Spinal cord (tissue), 10 donors: Measurements from ENCODE around the gene DDX19B. TPM values are rescaled to one million over a fixed set of nuclear protein-coding genes. Genes with fewer than 3 reads are reported as not detected.
"Not testable (repeated sequence)": the region's sequence is repeated elsewhere in the genome, so short reads cannot be mapped to it uniquely, and the experiment has no call there.

Experiments used
- DNase-seq, 6 donors: peaks; one replicate each; pipeline versions ENCODE4 v3.0.0 to v3.0.0-alpha.2; 2013 to 2015; ENCODE audit warnings: low spot score in 6 of 6, low read depth in 4 of 6
- H3K27ac ChIP-seq: one replicate; pipeline ENCODE4 v1.5.1; 2013; ENCODE audit warnings: low read depth, low read length, control low read depth
- H3K27me3 ChIP-seq: one replicate; pipeline ENCODE4 v1.6.1; 2013; ENCODE audit warnings: low read length; ENCODE audit not compliant: control insufficient read depth, insufficient read depth
- H3K36me3 ChIP-seq: one replicate; pipeline ENCODE4 v1.6.1; 2013; ENCODE audit warnings: low read length; ENCODE audit not compliant: control insufficient read depth, insufficient read depth
- H3K4me1 ChIP-seq: one replicate; pipeline ENCODE4 v1.6.1; 2013; ENCODE audit warnings: low read length; ENCODE audit not compliant: control insufficient read depth, insufficient read depth
- H3K4me3 ChIP-seq: one replicate; pipeline ENCODE4 v1.5.1; 2013; ENCODE audit warnings: low read depth, low read length, control low read depth
- H3K9me3 ChIP-seq: one replicate; pipeline ENCODE4 v1.6.1; 2013; ENCODE audit warnings: low read length; ENCODE audit not compliant: control insufficient read depth, insufficient read depth
- WGBS: methylation state at CpG from one replicate; pipeline ENCODE4 v1.1.5; 2013; ENCODE audit warnings: missing lambda C conversion rate; ENCODE audit not compliant: insufficient coverage; 5-methylcytosine and 5-hydroxymethylcytosine counted together
- polyA plus RNA-seq, 2 donors: library from polyadenylated mRNA; unstranded; fragments of 120-200 nt; gene quantifications; one replicate each; pipeline ENCODE4 v1.2.1, GENCODE V29; 2013; ENCODE audit not compliant: insufficient read length in 2 of 2
- total RNA-seq, 2 donors: library from RNA; depleted of rRNA in 1 of 2; stranded (reverse); fragments of 120-200 nt in 1 of 2; fragments of >200 nt in 1 of 2; gene quantifications; one replicate each; pipeline versions ENCODE4 v1.2.3 to v1.2.4, GENCODE V29; 2013 to 2014
- donor health status: healthy.

The DDX19B gene
- total and polyA plus RNA-seq, 4 donors, result 19.6 to 34.4 (median 31.1) TPM

GRCh38 chr16:70271696-70272095 is 27.3 kb upstream of the DDX19B start:
- no peaks in the 10 kb centered on the region for H3K9me3 ChIP-seq
- no peaks in the 10 kb centered on the region for H3K4me1 ChIP-seq
- no peak for DNase-seq
- peaks cover 87% of the 10 kb centered on the region for H3K36me3 ChIP-seq
- H3K27ac ChIP-seq, result no peak overlapping the region
- no peak overlapping the region for H3K4me3 ChIP-seq
- no peaks in the 10 kb centered on the region for H3K27me3 ChIP-seq
- 100% methylated on average over 7 of the region's 10 CpGs for WGBS

- 100% methylated on average over 1 of the region's 1 CpG for WGBS
- Histone ChIP-seq H3K27me3 (no peaks in the 10 kb centered on the region), H3K36me3 (peaks cover 87% of the 10 kb centered on the region), H3K4me1 (no peaks in the 10 kb centered on the region), H3K4me3 (no peak overlapping the region), H3K9me3 (no peaks in the 10 kb centered on the region), H3K27ac (no peak overlapping the region)
- peak in 1 of 6 donors; percentile 55 for DNase-seq
Observed at GRCh38 chr16:70276392-70276791, 22.6 kb upstream of the DDX19B start.

- not testable (repeated sequence) for H3K4me3 ChIP-seq, DNase-seq, H3K27me3 ChIP-seq, H3K9me3 ChIP-seq, H3K27ac ChIP-seq
- H3K36me3 ChIP-seq, result peaks cover 35% of the 10 kb centered on the region
- 97% methylated on average over 15 of the region's 17 CpGs for WGBS
- peaks cover 22% of the 10 kb centered on the region for H3K4me1 ChIP-seq
Observed at GRCh38 chr16:70287304-70287971, 11.5 kb upstream of the DDX19B start.

GRCh38 chr16:70289229-70290094 is 9.5 kb upstream of the DDX19B start, which contains the start of gene AARS1:
AARS1 (minus strand) TSS chr16:70289506; CDS start chr16:70282763, 6,743 bp downstream.
- DNase-seq, result peak; percentile 99 to 100 (median 100)
- peaks cover 22% of the 10 kb centered on the region for H3K4me1 ChIP-seq
- peak within 1 kb of the TSS; percentile 90 for H3K27ac ChIP-seq
- WGBS, result 0% methylated on average over 35 of the region's 53 CpGs
- peak within 1 kb of the TSS; percentile 90 for H3K4me3 ChIP-seq
- H3K9me3 ChIP-seq, result no peaks in the 10 kb centered on the region
- peaks cover 15% of the 10 kb centered on the region for H3K36me3 ChIP-seq
- no peaks in the 10 kb centered on the region for H3K27me3 ChIP-seq

GRCh38 chr16:70290949-70291519 is 8.0 kb upstream of the DDX19B start:
- Histone ChIP-seq H3K36me3 (peaks cover 5% of the 10 kb centered on the region), H3K4me1 (peaks cover 22% of the 10 kb centered on the region), H3K9me3 (no peaks in the 10 kb centered on the region), H3K27me3 (no peaks in the 10 kb centered on the region), H3K27ac (no peak overlapping the region), H3K4me3 (no peak overlapping the region)
- no peak for DNase-seq

- whole genome bisulfite sequencing, result 100% methylated on average over 2 of the region's 11 CpGs
- not testable (repeated sequence) for H3K27me3 ChIP-seq
Observed at GRCh38 chr16:70292148-70292547, 6.8 kb upstream of the DDX19B start.

GRCh38 chr16:70294385-70295025 is 4.5 kb upstream of the DDX19B start:
- WGBS, result 84% methylated on average over 21 of the region's 28 CpGs
- H3K9me3 ChIP-seq, result no peaks in the 10 kb centered on the region

More at GRCh38 chr16:70292148-70292547, 6.8 kb upstream of the DDX19B start:
- DNase-seq, H3K27ac ChIP-seq, H3K9me3 ChIP-seq, H3K36me3 ChIP-seq, H3K4me3 ChIP-seq: not testable (repeated sequence)
- peaks cover 18% of the 10 kb centered on the region for H3K4me1 ChIP-seq

GRCh38 chr16:70295634-70296033 is 3.4 kb upstream of the DDX19B start:
- no peak overlapping the region for H3K4me3 ChIP-seq
- no peak for DNase-seq
- H3K9me3 ChIP-seq, result no peaks in the 10 kb centered on the region
- H3K4me1 ChIP-seq, result peaks cover 4% of the 10 kb centered on the region
- H3K27ac ChIP-seq, result no peak overlapping the region
- H3K27me3 ChIP-seq, result no peaks in the 10 kb centered on the region
- H3K36me3 ChIP-seq, result no peaks in the 10 kb centered on the region

More at GRCh38 chr16:70294385-70295025, 4.5 kb upstream of the DDX19B start:
- DNase-seq, result no peak
- no peak overlapping the region for H3K27ac ChIP-seq
- H3K27me3 ChIP-seq, result no peaks in the 10 kb centered on the region
- H3K4me1 ChIP-seq, result peaks cover 7% of the 10 kb centered on the region
- H3K36me3 ChIP-seq, result no peaks in the 10 kb centered on the region
- H3K4me3 ChIP-seq, result no peak overlapping the region

GRCh38 chr16:70301121-70301520 is 2.1 kb downstream of the DDX19B start:
- peaks cover 4% of the 10 kb centered on the region for H3K4me1 ChIP-seq
- no peaks in the 10 kb centered on the region for H3K27me3 ChIP-seq
- no peak for DNase-seq
- H3K27ac ChIP-seq, result no peak overlapping the region
- no CpG with 5 or more reads among the region's 1 CpG for WGBS
- no peak overlapping the region for H3K4me3 ChIP-seq
- H3K9me3 ChIP-seq, result peaks cover 4% of the 10 kb centered on the region
- H3K36me3 ChIP-seq, result no peaks in the 10 kb centered on the region
